ENCODE data around the gene SEC23A. TPM values are rescaled to one million over a fixed set of nuclear protein-coding genes. Genes with fewer than 3 reads are reported as not detected.

SEC23A gene
- total and polyA plus RNA-seq, 2 of the 13 experiments (the other 11 are each of a cell fraction or from before 2014, with no cell fraction given): 403 to 887 TPM

DNA sequence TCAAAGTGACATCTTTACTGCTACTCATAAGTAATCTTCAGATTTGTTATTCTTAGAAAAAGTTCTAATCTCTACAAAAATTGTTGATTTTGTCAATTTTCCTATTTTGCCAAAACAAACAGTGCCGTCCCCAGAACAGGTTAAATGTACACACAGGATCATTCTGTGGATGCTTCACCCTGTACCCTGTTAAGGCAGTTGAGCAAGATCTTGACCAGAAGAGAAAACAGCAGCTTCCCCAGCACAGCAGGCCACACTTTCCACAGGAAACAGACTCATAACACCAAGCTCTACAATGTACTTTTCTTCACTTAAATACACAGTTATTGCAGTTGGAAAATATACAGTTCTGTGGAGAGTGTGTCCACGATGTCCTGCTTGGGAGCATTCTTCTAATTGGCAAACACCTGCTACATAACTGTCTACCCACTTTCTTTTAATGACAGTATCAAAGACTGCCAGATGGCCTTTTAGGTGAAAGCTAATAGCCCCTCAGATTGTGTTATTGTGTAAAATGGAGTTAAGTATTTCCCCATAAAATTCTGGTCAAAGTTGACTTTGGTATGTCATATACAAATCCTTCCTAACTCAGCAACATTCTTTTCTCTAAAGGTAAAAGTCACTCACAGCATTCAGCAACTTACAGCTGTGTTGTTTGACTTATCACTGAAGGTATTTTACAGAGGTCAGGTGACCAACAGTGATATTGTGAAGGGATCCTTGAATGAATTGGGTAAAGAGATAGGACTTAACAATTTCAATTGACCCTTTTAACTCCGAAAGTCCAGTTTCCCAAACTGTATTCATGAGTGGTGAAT lies 77.0 kb downstream of the SEC23A start (continued):
- TF ChIP-seq, protein P1, sequence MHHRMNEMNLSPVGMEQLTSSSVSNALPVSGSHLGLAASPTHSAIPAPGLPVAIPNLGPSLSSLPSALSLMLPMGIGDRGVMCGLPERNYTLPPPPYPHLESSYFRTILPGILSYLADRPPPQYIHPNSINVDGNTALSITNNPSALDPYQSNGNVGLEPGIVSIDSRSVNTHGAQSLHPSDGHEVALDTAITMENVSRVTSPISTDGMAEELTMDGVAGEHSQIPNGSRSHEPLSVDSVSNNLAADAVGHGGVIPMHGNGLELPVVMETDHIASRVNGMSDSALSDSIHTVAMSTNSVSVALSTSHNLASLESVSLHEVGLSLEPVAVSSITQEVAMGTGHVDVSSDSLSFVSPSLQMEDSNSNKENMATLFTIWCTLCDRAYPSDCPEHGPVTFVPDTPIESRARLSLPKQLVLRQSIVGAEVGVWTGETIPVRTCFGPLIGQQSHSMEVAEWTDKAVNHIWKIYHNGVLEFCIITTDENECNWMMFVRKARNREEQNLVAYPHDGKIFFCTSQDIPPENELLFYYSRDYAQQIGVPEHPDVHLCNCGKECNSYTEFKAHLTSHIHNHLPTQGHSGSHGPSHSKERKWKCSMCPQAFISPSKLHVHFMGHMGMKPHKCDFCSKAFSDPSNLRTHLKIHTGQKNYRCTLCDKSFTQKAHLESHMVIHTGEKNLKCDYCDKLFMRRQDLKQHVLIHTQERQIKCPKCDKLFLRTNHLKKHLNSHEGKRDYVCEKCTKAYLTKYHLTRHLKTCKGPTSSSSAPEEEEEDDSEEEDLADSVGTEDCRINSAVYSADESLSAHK (CRISPR knock-in tag; IDR thresholded peaks at IDR 0.05; ENCODE audit: borderline replicate concordance): no peak
- TF ChIP-seq ZFP1 (CRISPR knock-in tag; IDR thresholded peaks at IDR 0.05) (peak; percentile 95), ERF (CRISPR knock-in tag; IDR thresholded peaks at IDR 0.05) (peak; percentile 96), RAD21 (CRISPR knock-in tag; IDR thresholded peaks at IDR 0.05) (peak; percentile 32; the same call in 1 of the 2 replicates), ZEB1 (IDR thresholded peaks at IDR 0.05; ENCODE audit: insufficient replicate concordance, low read depth) (peak; percentile 83), JARID2 (CRISPR knock-in tag; IDR thresholded peaks at IDR 0.05; ENCODE audit: insufficient replicate concordance) (no peak), SMAD3 (CRISPR knock-in tag; IDR thresholded peaks at IDR 0.05) (peak; percentile 90), CBX2 (IDR thresholded peaks at IDR 0.05; ENCODE audit: low read depth, low read length) (no peak), CBX2 (CRISPR knock-in tag; IDR thresholded peaks at IDR 0.05; ENCODE audit: low read depth) (no peak), IKZF4 (CRISPR knock-in tag; IDR thresholded peaks at IDR 0.05; ENCODE audit: borderline replicate concordance, low read depth, not compliant biosample characterization) (peak; percentile 37), RFXAP (CRISPR knock-in tag; IDR thresholded peaks at IDR 0.05; ENCODE audit: borderline replicate concordance) (peak; percentile 81; the same call in 1 of the 2 replicates), MBD4 (IDR thresholded peaks at IDR 0.05; ENCODE audit: borderline replicate concordance, low read length) (peak; percentile 96), ZNF773 (CRISPR knock-in tag; IDR thresholded peaks at IDR 0.05; ENCODE audit: borderline replicate concordance) (no peak), ZFYVE20 (CRISPR knock-in tag; IDR thresholded peaks at IDR 0.05; ENCODE audit: borderline replicate concordance, low read depth) (no peak), SNRNP70 (IDR thresholded peaks at IDR 0.05; ENCODE audit: low read depth, low read length) (no peak), ZNF160 (CRISPR knock-in tag; IDR thresholded peaks at IDR 0.05) (no peak), ZNF788 (CRISPR knock-in tag; IDR thresholded peaks at IDR 0.05; ENCODE audit: borderline replicate concordance) (peak; percentile 79; the same call in 1 of the 2 replicates)
- TF ChIP-seq, protein P2, sequence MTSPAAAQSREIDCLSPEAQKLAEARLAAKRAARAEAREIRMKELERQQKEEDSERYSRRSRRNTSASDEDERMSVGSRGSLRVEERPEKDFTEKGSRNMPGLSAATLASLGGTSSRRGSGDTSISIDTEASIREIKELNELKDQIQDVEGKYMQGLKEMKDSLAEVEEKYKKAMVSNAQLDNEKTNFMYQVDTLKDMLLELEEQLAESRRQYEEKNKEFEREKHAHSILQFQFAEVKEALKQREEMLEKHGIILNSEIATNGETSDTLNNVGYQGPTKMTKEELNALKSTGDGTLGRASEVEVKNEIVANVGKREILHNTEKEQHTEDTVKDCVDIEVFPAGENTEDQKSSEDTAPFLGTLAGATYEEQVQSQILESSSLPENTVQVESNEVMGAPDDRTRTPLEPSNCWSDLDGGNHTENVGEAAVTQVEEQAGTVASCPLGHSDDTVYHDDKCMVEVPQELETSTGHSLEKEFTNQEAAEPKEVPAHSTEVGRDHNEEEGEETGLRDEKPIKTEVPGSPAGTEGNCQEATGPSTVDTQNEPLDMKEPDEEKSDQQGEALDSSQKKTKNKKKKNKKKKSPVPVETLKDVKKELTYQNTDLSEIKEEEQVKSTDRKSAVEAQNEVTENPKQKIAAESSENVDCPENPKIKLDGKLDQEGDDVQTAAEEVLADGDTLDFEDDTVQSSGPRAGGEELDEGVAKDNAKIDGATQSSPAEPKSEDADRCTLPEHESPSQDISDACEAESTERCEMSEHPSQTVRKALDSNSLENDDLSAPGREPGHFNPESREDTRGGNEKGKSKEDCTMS (CRISPR knock-in tag; conservative IDR thresholded peaks at IDR 0.05): no peak; the same call in 1 of the 2 replicates
- TF ChIP-seq, protein P3, sequence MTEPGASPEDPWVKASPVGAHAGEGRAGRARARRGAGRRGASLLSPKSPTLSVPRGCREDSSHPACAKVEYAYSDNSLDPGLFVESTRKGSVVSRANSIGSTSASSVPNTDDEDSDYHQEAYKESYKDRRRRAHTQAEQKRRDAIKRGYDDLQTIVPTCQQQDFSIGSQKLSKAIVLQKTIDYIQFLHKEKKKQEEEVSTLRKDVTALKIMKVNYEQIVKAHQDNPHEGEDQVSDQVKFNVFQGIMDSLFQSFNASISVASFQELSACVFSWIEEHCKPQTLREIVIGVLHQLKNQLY (CRISPR knock-in tag; IDR thresholded peaks at IDR 0.05): peak; percentile 86
- TF ChIP-seq, protein P4, sequence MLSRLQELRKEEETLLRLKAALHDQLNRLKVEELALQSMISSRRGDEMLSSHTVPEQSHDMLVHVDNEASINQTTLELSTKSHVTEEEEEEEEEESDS (CRISPR knock-in tag; IDR thresholded peaks at IDR 0.05; ENCODE audit: borderline replicate concordance): peak; percentile 87
- TF ChIP-seq, protein P5, sequence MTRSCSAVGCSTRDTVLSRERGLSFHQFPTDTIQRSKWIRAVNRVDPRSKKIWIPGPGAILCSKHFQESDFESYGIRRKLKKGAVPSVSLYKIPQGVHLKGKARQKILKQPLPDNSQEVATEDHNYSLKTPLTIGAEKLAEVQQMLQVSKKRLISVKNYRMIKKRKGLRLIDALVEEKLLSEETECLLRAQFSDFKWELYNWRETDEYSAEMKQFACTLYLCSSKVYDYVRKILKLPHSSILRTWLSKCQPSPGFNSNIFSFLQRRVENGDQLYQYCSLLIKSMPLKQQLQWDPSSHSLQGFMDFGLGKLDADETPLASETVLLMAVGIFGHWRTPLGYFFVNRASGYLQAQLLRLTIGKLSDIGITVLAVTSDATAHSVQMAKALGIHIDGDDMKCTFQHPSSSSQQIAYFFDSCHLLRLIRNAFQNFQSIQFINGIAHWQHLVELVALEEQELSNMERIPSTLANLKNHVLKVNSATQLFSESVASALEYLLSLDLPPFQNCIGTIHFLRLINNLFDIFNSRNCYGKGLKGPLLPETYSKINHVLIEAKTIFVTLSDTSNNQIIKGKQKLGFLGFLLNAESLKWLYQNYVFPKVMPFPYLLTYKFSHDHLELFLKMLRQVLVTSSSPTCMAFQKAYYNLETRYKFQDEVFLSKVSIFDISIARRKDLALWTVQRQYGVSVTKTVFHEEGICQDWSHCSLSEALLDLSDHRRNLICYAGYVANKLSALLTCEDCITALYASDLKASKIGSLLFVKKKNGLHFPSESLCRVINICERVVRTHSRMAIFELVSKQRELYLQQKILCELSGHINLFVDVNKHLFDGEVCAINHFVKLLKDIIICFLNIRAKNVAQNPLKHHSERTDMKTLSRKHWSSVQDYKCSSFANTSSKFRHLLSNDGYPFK (CRISPR knock-in tag; IDR thresholded peaks at IDR 0.05; ENCODE audit: borderline replicate concordance): no peak
